Gastrocnemius medialis (tissue), 4 donors: Measurements from ENCODE around the gene MUC2. TPM values are rescaled to one million over a fixed set of nuclear protein-coding genes. Genes with fewer than 3 reads are reported as not detected.

Source experiments
- ATAC-seq, 2 donors: fragments of 150-250 bp; one replicate each; pipeline ENCODE4 v1.9.1; 2016
- DNase-seq, 2 donors: peaks; one replicate each; pipeline ENCODE4 v3.0.0-alpha.2; 2019
- H3K27ac ChIP-seq, 4 donors: fragments of 200-600 bp; sonication (generic); 1 replicate in 1 of 4; 2 replicates in 3 of 4; pipeline ENCODE4 v1.5.1; 2016 to 2018; ENCODE audit warnings: mild to moderate bottlenecking in 2 of 4, moderate library complexity in 1 of 4
- H3K27me3 ChIP-seq, 3 donors: fragments of 200-600 bp; sonication (generic) in 2 of 3; 1 replicate in 1 of 3; 2 replicates in 2 of 3; pipeline versions ENCODE4 v1.5.1 to v1.6.0; 2016 to 2019; ENCODE audit warnings: mild to moderate bottlenecking in 1 of 3, moderate library complexity in 1 of 3
- H3K36me3 ChIP-seq, 2 donors: fragments of 200-600 bp; sonication (generic) in 1 of 2; one replicate each; pipeline ENCODE4 v1.5.1; 2017 to 2018
- H3K4me1 ChIP-seq, 2 donors: fragments of 200-600 bp; sonication (generic) in 1 of 2; one replicate each; pipeline ENCODE4 v1.5.1; 2016 to 2017; ENCODE audit warnings: mild to moderate bottlenecking in 2 of 2
- H3K4me3 ChIP-seq, 4 donors: fragments of 200-600 bp; sonication (generic) in 3 of 4; 1 replicate in 1 of 4; 2 replicates in 3 of 4; pipeline ENCODE4 v1.5.1; 2016 to 2019; ENCODE audit warnings: mild to moderate bottlenecking in 2 of 4
- H3K9me3 ChIP-seq, 3 donors: fragments of 200-600 bp; sonication (generic) in 2 of 3; 1 replicate in 1 of 3; 2 replicates in 2 of 3; pipeline ENCODE4 v1.5.1; 2016 to 2019
- CTCF ChIP-seq, 5 experiments: fragments of 450-650 bp in 3 of 5; fragments of 200-600 bp in 2 of 5; sonication (generic) in 2 of 5; IDR thresholded peaks in 4 of 5; conservative IDR thresholded peaks in 1 of 5; 1 replicate in 4 of 5; 2 replicates in 1 of 5; pipeline ENCODE4 v1.5.1; 2016 to 2019; ENCODE audit warnings: antibody characterized with exemption in 5 of 5, mild to moderate bottlenecking in 3 of 5, moderate library complexity in 3 of 5
- POLR2A ChIP-seq, 2 donors: fragments of 450-650 bp; IDR thresholded peaks; one replicate each; pipeline ENCODE4 v1.6.1; 2017; ENCODE audit warnings: antibody characterized with exemption in 2 of 2, mild to moderate bottlenecking in 2 of 2, moderate library complexity in 2 of 2
- in situ Hi-C, 4 donors: fragments of 200-750 bp; cut with MboI; loops; one replicate each; pipeline versions ENCODE4 v1.15.0 to v1.8.0; 2017; ENCODE audit warnings: low sequenced_read_pairs in 4 of 4
- intact Hi-C: fragments of 100-400 bp; cut with DNase I; formaldehyde crosslinking; loops from one replicate; pipeline ENCODE4 v1.15.1; 2023; ENCODE audit warnings: low total_unique reads
- total RNA-seq, 4 donors: library from RNA; depleted of rRNA; stranded (reverse); fragments of >200 nt; gene quantifications; one replicate each; pipeline versions ENCODE4 v1.1.0 to v1.2.3, GENCODE V29; 2016

The MUC2 gene
- total RNA-seq, 4 donors from 2014 or later, result 0.90 TPM; not detected in 3

GRCh38 chr11:1044160-1044559, 30.5 kb upstream of the MUC2 start:
- peaks cover 3 to 23% (median 15%) of the 10 kb centered on the region in 3 donors for H3K27me3 ChIP-seq
- no peak for TF ChIP-seq POLR2A (IDR thresholded peaks at IDR 0.05)
- TF ChIP-seq CTCF (IDR thresholded peaks at IDR 0.05 in 4 of 5, conservative IDR thresholded peaks at IDR 0.05 in 1 of 5), result no peak
- H3K27ac ChIP-seq, result no peak overlapping the region
- intact Hi-C loops (no loop called here), in situ Hi-C loops (no loop called here)
- no peaks in the 10 kb centered on the region for H3K36me3 ChIP-seq
- ATAC-seq, result no peak
- no peak overlapping the region for H3K4me3 ChIP-seq
- H3K4me1 ChIP-seq, result no peaks in the 10 kb centered on the region
- DNase-seq, result no peak
- H3K9me3 ChIP-seq, result no peaks in the 10 kb centered on the region

- in situ Hi-C loops (no loop called here), intact Hi-C loops (no loop called here)
- H3K27ac ChIP-seq, result no peak overlapping the region
- H3K36me3 ChIP-seq, result no peaks in the 10 kb centered on the region
- no peak overlapping the region for H3K4me3 ChIP-seq
- no peaks in the 10 kb centered on the region for H3K4me1 ChIP-seq
- TF ChIP-seq POLR2A (IDR thresholded peaks at IDR 0.05) (no peak), CTCF (IDR thresholded peaks at IDR 0.05 in 4 of 5, conservative IDR thresholded peaks at IDR 0.05 in 1 of 5) (no peak)
- ATAC-seq (no peak), DNase-seq (no peak)
- no peaks in the 10 kb centered on the region for H3K9me3 ChIP-seq
- peaks cover 9 to 25% (median 15%) of the 10 kb centered on the region in 3 donors for H3K27me3 ChIP-seq
These were observed 27.0 kb upstream of the MUC2 start for GRCh38 chr11:1047595-1048156.

GRCh38 chr11:1048375-1049070, 26.2 kb upstream of the MUC2 start:
- H3K4me3 ChIP-seq, result no peak overlapping the region
- H3K27ac ChIP-seq, result no peak overlapping the region
- ATAC-seq (no peak), DNase-seq (no peak)
- in situ Hi-C loops, result no loop called here
- intact Hi-C loops, result no loop called here
- H3K4me1 ChIP-seq, result no peaks in the 10 kb centered on the region
- H3K9me3 ChIP-seq, result no peaks in the 10 kb centered on the region
- peaks cover 13 to 31% (median 18%) of the 10 kb centered on the region in 3 donors for H3K27me3 ChIP-seq
- H3K36me3 ChIP-seq, result no peaks in the 10 kb centered on the region
- TF ChIP-seq POLR2A (IDR thresholded peaks at IDR 0.05), result no peak
- TF ChIP-seq CTCF (IDR thresholded peaks at IDR 0.05 in 4 of 5, conservative IDR thresholded peaks at IDR 0.05 in 1 of 5), result no peak

GRCh38 chr11:1049071-1049405, 25.6 kb upstream of the MUC2 start:
- Histone ChIP-seq H3K27me3 (peaks cover 16 to 36% (median 23%) of the 10 kb centered on the region in 3 donors), H3K9me3 (no peaks in the 10 kb centered on the region), H3K27ac (no peak overlapping the region), H3K36me3 (no peaks in the 10 kb centered on the region), H3K4me1 (no peaks in the 10 kb centered on the region), H3K4me3 (no peak overlapping the region)
- ATAC-seq (no peak), DNase-seq (no peak)
- intact Hi-C loops, result no loop called here
- in situ Hi-C loops, result no loop called here
- TF ChIP-seq CTCF (IDR thresholded peaks at IDR 0.05 in 4 of 5, conservative IDR thresholded peaks at IDR 0.05 in 1 of 5) (no peak), POLR2A (IDR thresholded peaks at IDR 0.05) (no peak)
